ENCODE data around the gene DNAJB6. TPM values are rescaled to one million over a fixed set of nuclear protein-coding genes. Genes with fewer than 3 reads are reported as not detected.

The DNAJB6 gene
- total RNA-seq, 1 experiment from 2014 or later, result 288 TPM

DNA sequence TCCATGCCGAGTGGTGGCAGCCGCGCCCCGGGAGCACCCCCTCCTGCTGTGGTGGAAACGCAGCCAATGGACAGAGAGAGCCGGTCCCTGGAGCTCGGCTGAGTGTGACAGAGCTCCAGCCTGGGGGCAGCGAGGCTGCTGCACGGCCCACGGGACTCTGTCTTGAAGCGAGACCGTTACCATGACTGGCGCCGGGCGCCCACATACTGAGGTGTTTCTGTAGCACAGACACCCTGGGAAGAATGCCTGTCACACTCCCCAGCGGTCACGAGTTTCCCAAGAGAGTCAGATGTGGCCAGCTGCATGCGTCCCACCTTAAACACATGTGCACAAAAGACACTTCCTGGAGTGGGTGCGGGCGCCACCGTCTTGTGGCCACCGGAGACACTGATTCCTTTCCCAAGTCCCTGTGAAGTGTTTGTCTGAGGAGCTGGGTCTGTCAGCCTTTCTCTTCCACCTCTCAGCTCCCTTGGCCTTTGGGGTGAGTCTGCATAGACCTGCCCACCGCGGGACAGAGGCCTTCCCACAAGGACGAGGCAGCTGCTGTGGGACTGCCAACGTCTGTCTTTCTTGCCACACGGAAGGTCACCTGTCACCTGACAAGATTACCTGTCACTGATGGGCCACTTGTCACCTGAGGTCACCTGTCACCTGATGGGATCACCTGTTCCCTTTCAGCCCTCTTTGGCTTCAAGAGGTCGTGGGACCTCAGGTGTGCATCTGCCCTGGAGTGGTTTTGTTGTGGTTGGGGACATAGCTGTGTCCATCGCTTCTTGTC is 94.6 kb downstream of the DNAJB6 start (continued):
- TF ChIP-seq, protein P1, sequence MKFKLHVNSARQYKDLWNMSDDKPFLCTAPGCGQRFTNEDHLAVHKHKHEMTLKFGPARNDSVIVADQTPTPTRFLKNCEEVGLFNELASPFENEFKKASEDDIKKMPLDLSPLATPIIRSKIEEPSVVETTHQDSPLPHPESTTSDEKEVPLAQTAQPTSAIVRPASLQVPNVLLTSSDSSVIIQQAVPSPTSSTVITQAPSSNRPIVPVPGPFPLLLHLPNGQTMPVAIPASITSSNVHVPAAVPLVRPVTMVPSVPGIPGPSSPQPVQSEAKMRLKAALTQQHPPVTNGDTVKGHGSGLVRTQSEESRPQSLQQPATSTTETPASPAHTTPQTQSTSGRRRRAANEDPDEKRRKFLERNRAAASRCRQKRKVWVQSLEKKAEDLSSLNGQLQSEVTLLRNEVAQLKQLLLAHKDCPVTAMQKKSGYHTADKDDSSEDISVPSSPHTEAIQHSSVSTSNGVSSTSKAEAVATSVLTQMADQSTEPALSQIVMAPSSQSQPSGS (CRISPR knock-in tag; IDR thresholded peaks at IDR 0.05; ENCODE audit: borderline replicate concordance, low read depth), result no peak
- TF ChIP-seq KAT7 (CRISPR knock-in tag; IDR thresholded peaks at IDR 0.05; ENCODE audit: borderline replicate concordance) (no peak), ETV6 (CRISPR knock-in tag; IDR thresholded peaks at IDR 0.05) (no peak)

DNA sequence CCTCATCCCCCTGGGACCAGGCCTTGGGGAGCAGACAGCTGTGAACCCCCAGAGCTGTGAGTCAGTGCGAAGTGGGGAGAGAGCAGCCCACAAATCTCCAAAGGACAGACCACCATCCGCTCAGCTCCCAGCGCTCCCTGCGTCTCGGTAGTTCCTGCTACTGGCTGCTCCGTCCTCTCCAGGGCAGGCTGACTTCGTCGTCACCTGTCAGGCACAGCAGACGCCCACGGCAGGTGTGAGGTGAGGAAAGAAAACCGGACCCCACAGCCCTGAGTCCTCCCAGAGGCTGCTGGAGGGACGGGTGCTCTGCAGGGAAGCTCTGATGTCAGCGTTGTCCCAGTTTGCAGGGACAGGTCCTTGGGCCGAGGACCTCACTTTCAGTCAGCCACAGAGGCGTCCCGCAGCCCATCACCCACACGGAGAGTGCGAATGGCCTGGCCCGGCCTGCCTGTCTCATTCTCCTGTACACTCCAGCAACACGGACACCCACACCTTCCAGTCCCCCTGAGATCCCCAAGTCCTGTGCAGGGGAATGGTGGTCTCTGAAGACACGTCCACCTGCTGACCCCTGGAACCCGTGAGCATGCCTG is 95.2 kb downstream of the DNAJB6 start:
- no peak overlapping the region; the same call in 1 of the 2 replicates for H3K27ac Mint-ChIP-seq
- H3K27me3 Mint-ChIP-seq (ENCODE audit: low read depth), result no peaks in the 10 kb centered on the region; the same call in none of the 2 replicates
- no peak for DNase-seq (ENCODE audit: low spot score)
- TF ChIP-seq, protein P2, sequence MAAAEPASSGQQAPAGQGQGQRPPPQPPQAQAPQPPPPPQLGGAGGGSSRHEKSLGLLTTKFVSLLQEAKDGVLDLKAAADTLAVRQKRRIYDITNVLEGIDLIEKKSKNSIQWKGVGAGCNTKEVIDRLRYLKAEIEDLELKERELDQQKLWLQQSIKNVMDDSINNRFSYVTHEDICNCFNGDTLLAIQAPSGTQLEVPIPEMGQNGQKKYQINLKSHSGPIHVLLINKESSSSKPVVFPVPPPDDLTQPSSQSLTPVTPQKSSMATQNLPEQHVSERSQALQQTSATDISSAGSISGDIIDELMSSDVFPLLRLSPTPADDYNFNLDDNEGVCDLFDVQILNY (CRISPR knock-in tag; IDR thresholded peaks at IDR 0.05), result no peak
- no peak for TF ChIP-seq HMGA2 (CRISPR knock-in tag; IDR thresholded peaks at IDR 0.05)
- TF ChIP-seq SP1 (CRISPR knock-in tag; conservative IDR thresholded peaks at IDR 0.05), result no peak
- no peak for TF ChIP-seq TEAD1 (CRISPR knock-in tag; IDR thresholded peaks at IDR 0.05)
- TF ChIP-seq, protein P3, sequence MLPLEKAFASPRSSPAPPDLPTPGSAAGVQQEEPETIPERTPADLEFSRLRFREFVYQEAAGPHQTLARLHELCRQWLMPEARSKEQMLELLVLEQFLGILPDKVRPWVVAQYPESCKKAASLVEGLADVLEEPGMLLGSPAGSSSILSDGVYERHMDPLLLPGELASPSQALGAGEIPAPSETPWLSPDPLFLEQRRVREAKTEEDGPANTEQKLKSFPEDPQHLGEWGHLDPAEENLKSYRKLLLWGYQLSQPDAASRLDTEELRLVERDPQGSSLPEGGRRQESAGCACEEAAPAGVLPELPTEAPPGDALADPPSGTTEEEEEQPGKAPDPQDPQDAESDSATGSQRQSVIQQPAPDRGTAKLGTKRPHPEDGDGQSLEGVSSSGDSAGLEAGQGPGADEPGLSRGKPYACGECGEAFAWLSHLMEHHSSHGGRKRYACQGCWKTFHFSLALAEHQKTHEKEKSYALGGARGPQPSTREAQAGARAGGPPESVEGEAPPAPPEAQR (CRISPR knock-in tag; IDR thresholded peaks at IDR 0.05), result no peak
- no peak for TF ChIP-seq JUN (CRISPR knock-in tag; IDR thresholded peaks at IDR 0.05)
- TF ChIP-seq, protein P4, sequence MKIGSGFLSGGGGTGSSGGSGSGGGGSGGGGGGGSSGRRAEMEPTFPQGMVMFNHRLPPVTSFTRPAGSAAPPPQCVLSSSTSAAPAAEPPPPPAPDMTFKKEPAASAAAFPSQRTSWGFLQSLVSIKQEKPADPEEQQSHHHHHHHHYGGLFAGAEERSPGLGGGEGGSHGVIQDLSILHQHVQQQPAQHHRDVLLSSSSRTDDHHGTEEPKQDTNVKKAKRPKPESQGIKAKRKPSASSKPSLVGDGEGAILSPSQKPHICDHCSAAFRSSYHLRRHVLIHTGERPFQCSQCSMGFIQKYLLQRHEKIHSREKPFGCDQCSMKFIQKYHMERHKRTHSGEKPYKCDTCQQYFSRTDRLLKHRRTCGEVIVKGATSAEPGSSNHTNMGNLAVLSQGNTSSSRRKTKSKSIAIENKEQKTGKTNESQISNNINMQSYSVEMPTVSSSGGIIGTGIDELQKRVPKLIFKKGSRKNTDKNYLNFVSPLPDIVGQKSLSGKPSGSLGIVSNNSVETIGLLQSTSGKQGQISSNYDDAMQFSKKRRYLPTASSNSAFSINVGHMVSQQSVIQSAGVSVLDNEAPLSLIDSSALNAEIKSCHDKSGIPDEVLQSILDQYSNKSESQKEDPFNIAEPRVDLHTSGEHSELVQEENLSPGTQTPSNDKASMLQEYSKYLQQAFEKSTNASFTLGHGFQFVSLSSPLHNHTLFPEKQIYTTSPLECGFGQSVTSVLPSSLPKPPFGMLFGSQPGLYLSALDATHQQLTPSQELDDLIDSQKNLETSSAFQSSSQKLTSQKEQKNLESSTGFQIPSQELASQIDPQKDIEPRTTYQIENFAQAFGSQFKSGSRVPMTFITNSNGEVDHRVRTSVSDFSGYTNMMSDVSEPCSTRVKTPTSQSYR (CRISPR knock-in tag; IDR thresholded peaks at IDR 0.05), result no peak
- TF ChIP-seq ZBTB21 (CRISPR knock-in tag; IDR thresholded peaks at IDR 0.05; ENCODE audit: borderline replicate concordance), result no peak
- no peak for TF ChIP-seq PRRX2 (CRISPR knock-in tag; IDR thresholded peaks at IDR 0.05)
- no peak for TF ChIP-seq ATF1 (CRISPR knock-in tag; IDR thresholded peaks at IDR 0.05)
- TF ChIP-seq ZNF416 (CRISPR knock-in tag; IDR thresholded peaks at IDR 0.05), result no peak
- no peak for TF ChIP-seq GABPB1 (CRISPR knock-in tag; IDR thresholded peaks at IDR 0.05)
- TF ChIP-seq, protein P5, sequence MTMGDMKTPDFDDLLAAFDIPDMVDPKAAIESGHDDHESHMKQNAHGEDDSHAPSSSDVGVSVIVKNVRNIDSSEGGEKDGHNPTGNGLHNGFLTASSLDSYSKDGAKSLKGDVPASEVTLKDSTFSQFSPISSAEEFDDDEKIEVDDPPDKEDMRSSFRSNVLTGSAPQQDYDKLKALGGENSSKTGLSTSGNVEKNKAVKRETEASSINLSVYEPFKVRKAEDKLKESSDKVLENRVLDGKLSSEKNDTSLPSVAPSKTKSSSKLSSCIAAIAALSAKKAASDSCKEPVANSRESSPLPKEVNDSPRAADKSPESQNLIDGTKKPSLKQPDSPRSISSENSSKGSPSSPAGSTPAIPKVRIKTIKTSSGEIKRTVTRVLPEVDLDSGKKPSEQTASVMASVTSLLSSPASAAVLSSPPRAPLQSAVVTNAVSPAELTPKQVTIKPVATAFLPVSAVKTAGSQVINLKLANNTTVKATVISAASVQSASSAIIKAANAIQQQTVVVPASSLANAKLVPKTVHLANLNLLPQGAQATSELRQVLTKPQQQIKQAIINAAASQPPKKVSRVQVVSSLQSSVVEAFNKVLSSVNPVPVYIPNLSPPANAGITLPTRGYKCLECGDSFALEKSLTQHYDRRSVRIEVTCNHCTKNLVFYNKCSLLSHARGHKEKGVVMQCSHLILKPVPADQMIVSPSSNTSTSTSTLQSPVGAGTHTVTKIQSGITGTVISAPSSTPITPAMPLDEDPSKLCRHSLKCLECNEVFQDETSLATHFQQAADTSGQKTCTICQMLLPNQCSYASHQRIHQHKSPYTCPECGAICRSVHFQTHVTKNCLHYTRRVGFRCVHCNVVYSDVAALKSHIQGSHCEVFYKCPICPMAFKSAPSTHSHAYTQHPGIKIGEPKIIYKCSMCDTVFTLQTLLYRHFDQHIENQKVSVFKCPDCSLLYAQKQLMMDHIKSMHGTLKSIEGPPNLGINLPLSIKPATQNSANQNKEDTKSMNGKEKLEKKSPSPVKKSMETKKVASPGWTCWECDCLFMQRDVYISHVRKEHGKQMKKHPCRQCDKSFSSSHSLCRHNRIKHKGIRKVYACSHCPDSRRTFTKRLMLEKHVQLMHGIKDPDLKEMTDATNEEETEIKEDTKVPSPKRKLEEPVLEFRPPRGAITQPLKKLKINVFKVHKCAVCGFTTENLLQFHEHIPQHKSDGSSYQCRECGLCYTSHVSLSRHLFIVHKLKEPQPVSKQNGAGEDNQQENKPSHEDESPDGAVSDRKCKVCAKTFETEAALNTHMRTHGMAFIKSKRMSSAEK (CRISPR knock-in tag; IDR thresholded peaks at IDR 0.05; ENCODE audit: borderline replicate concordance), result no peak
- peak; percentile 8; the same call in 1 of the 2 replicates for ATAC-seq
- H3K4me1 Mint-ChIP-seq, result peaks cover 6% of the 10 kb centered on the region
- H3K9me3 Mint-ChIP-seq, result peaks cover 7% of the 10 kb centered on the region; the same call in 1 of the 2 replicates
- H3K4me3 Mint-ChIP-seq, result peak overlapping the region; percentile 59
- H3K36me3 Mint-ChIP-seq, result no peaks in the 10 kb centered on the region
- CTCF ChIA-PET, result interaction anchor here (0.9 to 2.1 kb wide), 9 partner anchors 13 to 922 kb away, joined by 3 to 29 read pairs (median 4); no protein-coding TSS in a partner anchor
- POLR2A ChIA-PET, result no interaction called here

Measured in WTC11 (cell line).